GM10266 (cell line): ENCODE results near the gene SRCIN1.

Experiments used
- DNase-seq: peaks from one replicate; pipeline ENCODE4 v3.0.0; 2012; ENCODE audit errors: extremely low spot score
- TF ChIP-seq, protein P1 (sequence below): IDR thresholded peaks from 2 replicates; pipeline ENCODE4 v1.5.1; 2012; ENCODE audit warnings: mild to moderate bottlenecking, low read depth; ENCODE audit not compliant: control insufficient read depth, insufficient read depth; ENCODE audit errors: missing control alignments

Gene SRCIN1

GRCh38 chr17:38595892-38596291 is 9.9 kb downstream of the SRCIN1 start:
- TF ChIP-seq, protein P1, sequence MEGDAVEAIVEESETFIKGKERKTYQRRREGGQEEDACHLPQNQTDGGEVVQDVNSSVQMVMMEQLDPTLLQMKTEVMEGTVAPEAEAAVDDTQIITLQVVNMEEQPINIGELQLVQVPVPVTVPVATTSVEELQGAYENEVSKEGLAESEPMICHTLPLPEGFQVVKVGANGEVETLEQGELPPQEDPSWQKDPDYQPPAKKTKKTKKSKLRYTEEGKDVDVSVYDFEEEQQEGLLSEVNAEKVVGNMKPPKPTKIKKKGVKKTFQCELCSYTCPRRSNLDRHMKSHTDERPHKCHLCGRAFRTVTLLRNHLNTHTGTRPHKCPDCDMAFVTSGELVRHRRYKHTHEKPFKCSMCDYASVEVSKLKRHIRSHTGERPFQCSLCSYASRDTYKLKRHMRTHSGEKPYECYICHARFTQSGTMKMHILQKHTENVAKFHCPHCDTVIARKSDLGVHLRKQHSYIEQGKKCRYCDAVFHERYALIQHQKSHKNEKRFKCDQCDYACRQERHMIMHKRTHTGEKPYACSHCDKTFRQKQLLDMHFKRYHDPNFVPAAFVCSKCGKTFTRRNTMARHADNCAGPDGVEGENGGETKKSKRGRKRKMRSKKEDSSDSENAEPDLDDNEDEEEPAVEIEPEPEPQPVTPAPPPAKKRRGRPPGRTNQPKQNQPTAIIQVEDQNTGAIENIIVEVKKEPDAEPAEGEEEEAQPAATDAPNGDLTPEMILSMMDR, result no peak
- DNase-seq, result no peak

- TF ChIP-seq, protein P1, result no peak
- no peak for DNase-seq
Measured at GRCh38 chr17:38594152-38594551, 11.6 kb downstream of the SRCIN1 start.

DNA sequence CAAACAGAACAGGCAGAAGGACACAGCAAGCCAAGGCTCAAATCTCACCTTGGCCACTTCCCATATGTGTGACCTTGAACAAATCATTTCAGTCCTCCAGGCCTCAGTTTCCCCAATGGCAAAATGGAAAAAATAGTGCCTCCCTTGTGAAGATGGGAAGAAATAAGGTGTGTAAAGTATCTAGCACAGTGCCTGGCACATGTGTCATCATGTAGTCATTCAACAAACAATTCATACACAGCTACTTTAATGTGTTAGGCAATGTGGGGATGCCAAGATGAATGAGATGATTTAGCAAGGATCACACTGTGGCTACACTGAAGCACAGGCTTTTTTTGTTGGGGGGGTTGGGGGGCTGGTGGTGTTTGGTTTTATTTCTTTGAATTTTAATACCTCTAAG is 13.3 kb downstream of the SRCIN1 start:
- no peak for DNase-seq

GRCh38 chr17:38591759-38592241 is 14.0 kb downstream of the SRCIN1 start:
- TF ChIP-seq, protein P1, result no peak
- DNase-seq, result no peak

More for the DNA sequence above, 13.3 kb downstream of the SRCIN1 start:
- TF ChIP-seq, protein P1, result no peak

- TF ChIP-seq, protein P1, result no peak
- no peak for DNase-seq
Measured at GRCh38 chr17:38590988-38591758, 14.6 kb downstream of the SRCIN1 start.

- DNase-seq, result no peak
- TF ChIP-seq, protein P1, result no peak
Measured at GRCh38 chr17:38589462-38590114, 16.2 kb downstream of the SRCIN1 start.

GRCh38 chr17:38588788-38589174 is 17.0 kb downstream of the SRCIN1 start:
- no peak for DNase-seq

More at GRCh38 chr17:38588788-38589174, 17.0 kb downstream of the SRCIN1 start:
- TF ChIP-seq, protein P1, result no peak
